RWPE1 (cell line): ENCODE measurements around the gene COL6A1.
A peak's percentile ranks its signal among the peaks of the same experiment; 100 is the strongest.
"Not testable (repeated sequence)": the region's sequence is repeated elsewhere in the genome, so short reads cannot be mapped to it uniquely, and the experiment has no call there.

Experiments
- CTCF ChIA-PET: fragments of 350-600 bp; sonication (Branson Sonifier 250); formaldehyde crosslinking; extraction: SDS; loops from one replicate; lab custom pipeline; 2021; lab: Yijun Ruan, JAX
- POLR2A ChIA-PET: fragments of 400-600 bp; formaldehyde crosslinking; extraction: SDS; loops from one replicate; lab custom pipeline; 2020; ENCODE audit warnings: antibody characterized with exemption; ENCODE audit not compliant: low non-redundant PET; lab: Yijun Ruan, JAX
- DNase-seq: peaks from one replicate; pipeline ENCODE4 v3.0.0; 2012; ENCODE audit warnings: low spot score
- H3K27ac ChIP-seq: fragments of 450-650 bp; 2 replicates; pipeline ENCODE4 v1.5.1; 2017
- TF ChIP-seq, protein P1 (sequence below): fragments of 450-650 bp; conservative IDR thresholded peaks from 2 replicates; pipeline ENCODE4 v1.5.1; 2017; ENCODE audit warnings: low read depth, mild to moderate bottlenecking

The COL6A1 gene

GRCh38 chr21:45951676-45952075 lies 29.9 kb upstream of the COL6A1 start:
- DNase-seq: no peak
- TF ChIP-seq, protein P1, sequence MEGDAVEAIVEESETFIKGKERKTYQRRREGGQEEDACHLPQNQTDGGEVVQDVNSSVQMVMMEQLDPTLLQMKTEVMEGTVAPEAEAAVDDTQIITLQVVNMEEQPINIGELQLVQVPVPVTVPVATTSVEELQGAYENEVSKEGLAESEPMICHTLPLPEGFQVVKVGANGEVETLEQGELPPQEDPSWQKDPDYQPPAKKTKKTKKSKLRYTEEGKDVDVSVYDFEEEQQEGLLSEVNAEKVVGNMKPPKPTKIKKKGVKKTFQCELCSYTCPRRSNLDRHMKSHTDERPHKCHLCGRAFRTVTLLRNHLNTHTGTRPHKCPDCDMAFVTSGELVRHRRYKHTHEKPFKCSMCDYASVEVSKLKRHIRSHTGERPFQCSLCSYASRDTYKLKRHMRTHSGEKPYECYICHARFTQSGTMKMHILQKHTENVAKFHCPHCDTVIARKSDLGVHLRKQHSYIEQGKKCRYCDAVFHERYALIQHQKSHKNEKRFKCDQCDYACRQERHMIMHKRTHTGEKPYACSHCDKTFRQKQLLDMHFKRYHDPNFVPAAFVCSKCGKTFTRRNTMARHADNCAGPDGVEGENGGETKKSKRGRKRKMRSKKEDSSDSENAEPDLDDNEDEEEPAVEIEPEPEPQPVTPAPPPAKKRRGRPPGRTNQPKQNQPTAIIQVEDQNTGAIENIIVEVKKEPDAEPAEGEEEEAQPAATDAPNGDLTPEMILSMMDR: no peak
- ChIA-PET POLR2A (no interaction called here), CTCF (no interaction called here)
- H3K27ac ChIP-seq: peak overlapping the region; percentile 65

DNA sequence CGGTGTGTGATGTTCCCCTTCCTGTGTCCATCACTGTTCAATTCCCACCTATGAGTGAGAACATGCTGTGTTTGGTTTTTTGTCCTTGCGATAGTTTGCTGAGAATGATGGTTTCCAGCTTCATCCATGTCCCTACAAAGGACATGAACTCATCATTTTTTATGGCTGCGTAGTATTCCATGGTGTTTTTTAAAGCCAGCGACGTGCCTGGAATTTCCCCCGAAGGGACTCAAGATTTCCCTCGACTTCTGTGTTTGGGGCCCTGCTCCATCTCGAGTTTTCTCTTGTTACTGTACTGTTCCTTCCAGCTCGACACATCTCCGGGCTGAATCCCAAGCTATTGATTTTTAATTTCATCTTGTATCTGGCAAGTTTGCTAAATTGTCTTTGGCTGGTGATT lies 29.0 kb upstream of the COL6A1 start:
- CTCF ChIA-PET, POLR2A ChIA-PET, DNase-seq, H3K27ac ChIP-seq: not testable (repeated sequence)

DNA sequence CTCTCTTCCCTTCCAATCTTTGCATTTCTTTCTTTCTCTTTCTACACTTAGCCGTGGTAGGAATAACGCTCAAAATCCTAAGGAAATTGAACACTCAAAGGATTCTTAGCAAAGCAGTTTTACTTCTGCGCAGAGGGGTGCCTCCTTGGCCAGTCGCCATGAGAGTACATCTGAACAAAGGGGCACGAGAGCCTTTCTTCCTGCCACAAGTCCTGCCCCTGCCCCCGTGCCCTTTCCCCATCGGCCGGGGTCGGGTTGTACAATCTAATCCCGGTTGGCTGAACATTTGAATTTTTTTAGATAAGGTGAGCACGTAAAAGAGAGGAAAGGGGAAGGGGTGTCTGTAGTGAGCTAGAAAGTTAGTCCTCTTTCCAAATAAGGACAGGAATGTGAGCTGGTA lies 28.6 kb upstream of the COL6A1 start:
- no peak for DNase-seq
- TF ChIP-seq, protein P1: no peak
- H3K27ac ChIP-seq: no peak overlapping the region
- CTCF ChIA-PET: no interaction called here
- POLR2A ChIA-PET: no interaction called here

- CTCF ChIA-PET: interaction anchor here (0.6 to 1.4 kb wide), 2 partner anchors 20 to 125 kb away, joined by 3 to 4 read pairs; no protein-coding TSS in a partner anchor
- no peak overlapping the region for H3K27ac ChIP-seq
- TF ChIP-seq, protein P1: no peak
- POLR2A ChIA-PET: no interaction called here
- no peak for DNase-seq
These were observed 27.3 kb upstream of the COL6A1 start for GRCh38 chr21:45954261-45954660.

- CTCF ChIA-PET: interaction anchor here (0.6 to 1.4 kb wide), 2 partner anchors 19 to 125 kb away, joined by 3 to 4 read pairs; no protein-coding TSS in a partner anchor
- no peak for DNase-seq
- TF ChIP-seq, protein P1: no peak
- no peak overlapping the region for H3K27ac ChIP-seq
- POLR2A ChIA-PET: no interaction called here
These were observed 26.6 kb upstream of the COL6A1 start for GRCh38 chr21:45954921-45955320.

DNA sequence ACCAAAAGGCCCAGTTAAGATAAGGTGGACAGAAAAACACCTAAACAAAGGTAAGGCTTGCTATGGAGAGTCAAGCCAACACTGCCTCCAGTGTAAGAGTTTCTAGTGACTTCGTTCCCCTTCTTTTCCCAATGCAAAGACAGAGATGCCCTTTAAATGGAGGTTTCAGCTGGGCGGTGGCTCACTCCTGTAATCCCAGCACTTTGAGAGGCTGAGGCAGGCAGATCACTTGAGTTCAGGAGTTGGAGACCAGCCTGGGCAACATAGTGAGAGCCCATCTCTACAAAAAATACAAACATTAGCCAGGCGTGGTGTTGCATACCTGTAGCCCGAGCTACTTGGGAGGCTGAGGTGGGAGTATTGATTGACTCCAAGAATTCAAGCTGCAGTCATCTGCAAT lies 24.0 kb upstream of the COL6A1 start:
- H3K27ac ChIP-seq: peak overlapping the region; percentile 50
- CTCF ChIA-PET: interaction anchor here (0.7 kb wide), 1 partner anchor 68 kb away, joined by 3 read pairs; no protein-coding TSS in a partner anchor
- POLR2A ChIA-PET: no interaction called here
- DNase-seq: no peak
- TF ChIP-seq, protein P1: no peak

- CTCF ChIA-PET: interaction anchor here (0.7 kb wide), 1 partner anchor 69 kb away, joined by 3 read pairs; no protein-coding TSS in a partner anchor
- peak overlapping the region; percentile 50 for H3K27ac ChIP-seq
- TF ChIP-seq, protein P1: no peak
- POLR2A ChIA-PET: no interaction called here
- DNase-seq: no peak
These were observed 23.5 kb upstream of the COL6A1 start for GRCh38 chr21:45957981-45958600.
